ENCODE data around the gene NFYC.

GRCh38 chr1:40772146-40772955 is 80.8 kb downstream of the NFYC start:
- TF ChIP-seq CTCF (IDR thresholded peaks at IDR 0.05) (no peak), POLR2AphosphoS5 (IDR thresholded peaks at IDR 0.05) (no peak), POLR2A (IDR thresholded peaks at IDR 0.05) (no peak)

Data from breast epithelium (tissue), 3 donors.